SK-MEL-5 (cell line): ENCODE measurements around the gene ZBTB7A. TPM values are rescaled to one million over a fixed set of nuclear protein-coding genes. Genes with fewer than 3 reads are reported as not detected.
A peak's percentile ranks its signal among the peaks of the same experiment; 100 is the strongest.

Source experiments
- DNase-seq: peaks from one replicate; pipeline ENCODE4 v3.0.0-alpha.2; 2016; ENCODE audit warnings: low read depth, low spot score
- in situ Hi-C: cut with HindIII; loops from 2 replicates; pipeline ENCODE4 v1.10.0; 2016; ENCODE audit warnings: low sequenced_read_pairs, high pct_unique_total_duplicates, low pct_unique_long_range_greater_than_20kb
- total RNA-seq: library from RNA; depleted of rRNA; stranded (reverse); fragments of >200 nt; shearing (Covaris generic); gene quantifications from 2 replicates; pipeline ENCODE4 v1.2.3, GENCODE V29; 2014

Gene ZBTB7A
- total RNA-seq, 1 experiment from 2014 or later: 8.2 TPM

DNA sequence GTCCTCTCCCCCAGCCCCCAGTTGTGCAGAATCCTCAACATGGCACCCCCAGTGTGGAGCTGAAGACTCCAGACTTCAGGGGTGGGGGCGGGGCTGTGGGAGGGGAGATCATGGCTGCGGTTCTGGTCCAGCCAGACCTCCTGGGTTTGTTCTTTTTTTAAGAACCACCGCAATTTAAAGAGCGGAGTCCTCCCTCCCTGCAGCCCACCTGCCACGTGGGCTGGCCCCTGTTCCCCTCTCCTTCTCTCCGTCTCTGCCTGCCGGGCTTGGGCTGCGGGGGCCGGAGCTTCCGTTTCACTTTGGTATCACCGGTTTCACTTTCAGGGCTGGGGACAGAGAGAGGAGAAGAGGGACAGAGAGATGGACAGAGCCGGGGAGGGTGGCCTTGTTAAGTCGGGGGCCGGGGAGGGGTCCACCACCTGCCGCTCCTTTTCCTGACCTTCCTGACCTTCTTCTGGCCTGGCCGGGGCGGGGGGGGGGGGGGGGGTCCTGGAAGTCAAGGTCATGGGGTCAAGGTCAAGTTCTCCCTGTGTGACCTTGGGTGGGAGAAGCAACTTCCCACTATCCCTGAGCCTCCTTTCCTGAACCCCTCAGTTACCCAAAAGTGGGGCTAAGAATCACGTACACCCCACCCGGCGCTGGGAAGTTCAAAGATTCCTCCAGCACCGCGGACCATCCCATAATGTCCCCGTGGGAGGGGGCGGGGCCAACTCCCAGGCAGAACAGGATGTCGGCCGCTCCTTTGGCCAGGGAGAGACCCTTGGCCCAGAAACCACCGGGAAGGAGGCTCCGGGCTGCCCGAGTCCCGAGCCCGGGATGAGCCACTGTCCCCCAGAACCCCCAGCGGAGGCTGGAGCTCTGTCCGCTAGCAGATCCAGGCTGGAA lies 11.3 kb upstream of the ZBTB7A start:
- in situ Hi-C loops: no loop called here
- peak; percentile 44 for DNase-seq

DNA sequence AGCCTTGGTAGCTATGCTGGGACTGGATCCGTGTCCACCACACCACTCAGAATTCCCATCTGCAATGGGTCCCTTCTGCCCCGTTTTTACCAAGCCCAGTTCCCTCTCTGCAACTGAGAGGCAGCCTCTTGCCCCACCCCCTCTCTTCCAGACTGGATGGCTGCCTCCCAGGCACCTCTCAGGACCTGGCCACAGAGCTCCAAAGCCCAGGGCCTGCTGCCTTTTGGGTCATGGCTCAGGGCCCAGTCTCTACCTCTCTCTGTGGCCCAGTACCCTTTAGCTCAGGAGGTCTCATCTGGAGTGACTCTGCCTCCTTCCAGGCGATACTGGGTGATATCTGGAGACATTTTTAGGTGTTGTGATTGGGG lies 10.3 kb upstream of the ZBTB7A start:
- DNase-seq: no peak
- in situ Hi-C loops: no loop called here

DNA sequence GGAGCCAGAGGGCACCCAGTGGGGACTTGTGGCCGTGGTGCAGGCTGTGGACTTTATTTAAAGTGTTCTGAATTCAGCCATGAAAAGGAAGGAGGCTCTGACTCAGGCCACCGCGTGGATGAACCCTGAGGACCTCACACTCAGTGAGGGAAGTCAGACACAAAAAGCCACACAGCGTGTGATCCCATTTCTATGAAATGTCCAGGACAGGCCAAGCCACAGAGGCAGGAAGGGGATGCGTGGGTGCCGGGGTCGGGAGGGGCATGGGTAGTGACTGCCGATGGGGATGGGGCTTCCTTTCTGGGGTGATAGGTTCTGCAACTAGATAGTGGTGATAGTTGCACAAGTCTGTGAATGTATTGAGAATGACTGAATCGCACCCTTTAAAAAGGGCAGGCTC lies 8.7 kb upstream of the ZBTB7A start:
- in situ Hi-C loops: no loop called here
- no peak for DNase-seq

DNA sequence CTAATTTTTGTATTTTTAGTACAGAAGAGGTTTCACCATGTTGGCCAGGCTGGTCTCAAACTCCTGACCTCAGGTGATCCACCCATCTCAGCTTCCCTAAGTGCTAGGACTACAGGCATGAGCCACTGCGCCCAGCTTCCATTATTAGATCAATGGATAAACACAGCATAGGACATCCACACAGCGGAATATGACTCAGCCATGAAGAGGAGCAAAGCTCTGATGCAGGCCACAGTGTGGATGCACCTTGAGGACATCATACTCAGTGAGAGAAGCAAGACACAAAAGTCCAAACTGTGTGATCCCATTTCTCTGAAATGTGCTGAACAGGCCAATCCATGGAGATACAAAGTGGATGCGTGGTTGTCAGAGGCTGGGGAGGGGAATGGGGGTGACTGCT lies 4.9 kb upstream of the ZBTB7A start:
- in situ Hi-C loops: no loop called here
- no peak for DNase-seq

DNA sequence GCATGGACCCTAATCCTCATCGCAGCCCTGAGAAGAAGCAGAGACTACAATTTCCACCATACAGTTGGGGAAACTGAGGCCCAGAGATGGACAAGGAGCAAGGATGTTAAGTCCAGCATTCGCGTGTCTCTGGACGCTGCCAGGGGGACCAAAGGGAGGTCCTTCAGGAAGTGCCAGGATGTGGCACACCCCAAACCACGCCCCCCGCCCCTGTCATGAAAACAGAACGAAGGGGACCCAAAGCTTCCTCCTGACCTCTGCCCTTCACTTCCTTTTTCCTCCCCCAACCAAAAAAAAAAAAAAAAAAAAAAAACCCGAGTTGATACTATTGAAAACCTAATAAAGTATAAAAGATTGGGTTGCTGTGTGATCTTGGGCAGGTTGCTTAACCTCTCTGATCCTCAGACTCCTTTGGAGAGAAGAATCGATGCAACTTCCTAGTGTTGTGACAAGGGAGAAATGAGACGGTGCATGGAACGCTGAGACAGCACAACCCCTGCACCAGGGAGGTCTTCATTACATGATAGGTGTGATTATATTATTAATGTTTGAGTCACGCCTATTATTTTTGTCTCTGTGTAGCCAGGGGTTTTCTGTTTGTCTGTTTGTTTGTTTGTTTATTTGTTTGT lies 2.7 kb upstream of the ZBTB7A start:
- in situ Hi-C loops: no loop called here
- no peak for DNase-seq

DNA sequence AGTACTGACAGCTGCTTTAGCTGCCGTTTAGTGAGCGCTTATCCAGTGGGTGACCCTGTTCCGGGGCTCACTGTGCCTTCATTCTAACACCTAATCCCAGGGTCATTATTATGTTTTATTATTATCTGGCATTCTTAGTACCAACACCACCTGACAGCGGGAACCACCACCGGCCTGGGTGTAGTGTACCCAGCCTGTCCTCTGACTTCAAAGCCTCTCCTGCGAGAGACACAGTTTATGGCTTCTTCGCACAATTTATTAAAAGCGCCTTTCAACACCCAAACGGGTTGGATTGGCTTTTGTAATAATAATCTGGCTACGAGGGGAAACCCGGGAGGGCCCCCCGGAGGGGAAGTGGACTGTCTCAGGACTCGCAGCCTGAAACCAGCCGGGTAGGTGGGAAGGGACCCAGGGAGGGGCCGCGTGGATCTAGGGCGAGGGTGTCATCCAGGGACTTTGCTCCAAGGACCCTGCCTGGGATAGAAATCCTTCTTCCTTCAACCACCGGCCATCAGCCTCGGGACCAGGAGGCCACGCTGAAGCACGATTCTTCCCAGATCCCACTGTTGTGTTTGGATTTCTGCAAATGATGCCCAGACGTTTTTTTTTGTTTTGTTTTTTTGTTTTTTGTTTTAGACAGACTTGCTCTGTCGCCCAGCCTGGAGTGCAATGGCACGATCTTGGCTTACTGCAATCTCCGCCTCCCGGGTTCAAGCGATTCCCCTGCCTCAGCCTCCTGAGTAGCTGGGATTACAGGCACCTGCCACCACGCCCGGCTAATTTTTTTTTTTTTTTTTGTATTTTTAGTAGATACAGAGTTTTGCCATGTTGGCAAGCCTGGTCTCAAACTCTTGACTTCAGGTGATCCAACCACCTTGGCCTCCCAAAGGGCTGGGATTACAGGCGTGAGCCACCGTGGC lies 1.6 kb upstream of the ZBTB7A start:
- in situ Hi-C loops: no loop called here

DNA sequence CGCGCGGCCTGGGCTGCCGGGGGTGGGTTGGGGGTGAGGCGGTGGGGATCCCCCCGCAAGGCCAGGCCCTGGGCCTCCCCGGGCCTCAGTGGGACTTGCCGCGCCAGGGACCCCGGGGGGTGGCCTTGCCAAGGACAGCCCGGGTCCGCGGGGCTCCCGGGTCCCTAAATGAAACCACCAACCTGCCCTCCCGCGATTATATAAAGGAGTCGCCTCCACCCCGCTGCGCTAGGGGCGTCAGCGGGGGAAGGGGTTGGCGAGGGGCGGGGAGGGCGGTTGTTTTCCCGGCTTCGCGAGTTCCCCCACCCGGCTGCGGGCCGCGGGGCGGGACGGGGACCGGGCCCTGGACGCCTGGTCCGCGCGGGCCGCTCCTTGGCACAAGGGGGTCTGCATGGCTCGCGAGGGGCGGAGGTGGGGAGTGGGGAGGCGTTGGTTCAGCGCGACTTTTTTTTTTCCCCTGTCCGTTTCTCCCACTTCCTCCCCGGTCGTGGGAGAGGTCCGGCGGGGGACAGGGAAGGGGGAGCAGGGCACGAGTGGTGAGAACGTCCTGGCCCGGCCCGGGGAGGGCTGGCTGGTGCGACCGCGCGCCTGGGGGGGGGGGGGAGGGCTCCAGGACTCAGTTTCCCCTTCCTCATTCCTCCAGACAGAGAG lies 822 bp upstream of the ZBTB7A start:
- DNase-seq: no peak
- in situ Hi-C loops: no loop called here

More for the DNA sequence above, 1.6 kb upstream of the ZBTB7A start:
- DNase-seq: no peak

DNA sequence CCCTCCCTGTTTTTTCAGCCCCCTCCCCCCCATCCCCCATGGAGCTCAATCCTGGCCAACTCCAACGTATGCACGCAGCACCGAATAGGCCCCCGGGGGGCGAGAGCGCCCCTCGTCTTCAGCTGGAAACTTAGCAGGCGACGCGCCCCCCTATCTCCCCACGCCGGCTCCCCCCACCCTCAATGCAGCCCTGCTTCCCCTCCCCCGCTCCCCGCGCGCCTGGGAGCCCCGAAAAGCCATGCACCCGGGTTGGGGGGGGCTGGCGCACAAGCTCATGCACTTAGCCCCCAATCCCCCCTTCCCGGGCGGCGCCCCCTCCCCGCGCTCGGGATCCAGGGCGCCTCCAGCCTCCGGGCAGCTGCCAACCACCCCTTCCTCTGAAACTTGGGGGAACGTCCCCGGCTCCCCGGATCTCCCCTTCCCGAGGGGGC lies 508 bp downstream of the ZBTB7A start:
- in situ Hi-C loops: no loop called here
- DNase-seq: no peak

DNA sequence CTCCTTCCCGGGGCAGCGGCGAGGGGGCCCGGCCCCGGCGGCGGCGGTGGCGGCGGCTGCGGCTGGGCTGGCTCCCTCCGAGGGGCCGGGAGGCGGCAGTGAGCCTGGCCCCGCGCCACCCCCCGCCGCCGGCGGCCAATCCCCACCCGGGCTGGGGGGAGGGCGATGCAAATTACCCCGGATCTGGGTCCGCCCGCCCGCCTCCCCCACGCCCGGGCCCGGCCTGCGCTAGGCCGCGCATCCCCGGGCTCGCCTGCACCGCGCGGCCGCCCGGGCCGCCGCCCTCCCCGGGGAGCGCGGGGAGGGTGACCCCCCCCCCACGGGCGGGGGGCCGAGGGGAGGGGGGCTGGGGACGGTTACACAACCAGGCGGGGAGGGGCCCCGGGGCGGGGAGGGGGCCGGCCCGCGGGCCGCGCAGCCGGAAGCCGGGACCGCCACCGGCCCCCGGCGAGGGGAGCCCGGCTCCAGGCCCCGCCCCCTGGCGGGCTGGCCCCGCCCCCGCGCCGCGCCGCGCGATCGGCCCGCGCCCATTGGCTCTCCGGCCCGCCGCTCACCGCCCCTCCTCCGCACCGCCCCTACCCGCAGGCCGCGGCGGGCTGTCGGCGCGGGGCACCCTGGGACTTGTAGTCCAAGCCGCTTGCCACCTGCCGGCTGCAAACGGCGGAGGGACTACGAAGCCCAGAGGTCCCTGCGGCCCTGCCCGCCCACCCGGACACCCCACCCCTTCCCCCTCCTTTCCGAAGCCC lies 1.1 kb downstream of the ZBTB7A start:
- peak; percentile 91 for DNase-seq

DNA sequence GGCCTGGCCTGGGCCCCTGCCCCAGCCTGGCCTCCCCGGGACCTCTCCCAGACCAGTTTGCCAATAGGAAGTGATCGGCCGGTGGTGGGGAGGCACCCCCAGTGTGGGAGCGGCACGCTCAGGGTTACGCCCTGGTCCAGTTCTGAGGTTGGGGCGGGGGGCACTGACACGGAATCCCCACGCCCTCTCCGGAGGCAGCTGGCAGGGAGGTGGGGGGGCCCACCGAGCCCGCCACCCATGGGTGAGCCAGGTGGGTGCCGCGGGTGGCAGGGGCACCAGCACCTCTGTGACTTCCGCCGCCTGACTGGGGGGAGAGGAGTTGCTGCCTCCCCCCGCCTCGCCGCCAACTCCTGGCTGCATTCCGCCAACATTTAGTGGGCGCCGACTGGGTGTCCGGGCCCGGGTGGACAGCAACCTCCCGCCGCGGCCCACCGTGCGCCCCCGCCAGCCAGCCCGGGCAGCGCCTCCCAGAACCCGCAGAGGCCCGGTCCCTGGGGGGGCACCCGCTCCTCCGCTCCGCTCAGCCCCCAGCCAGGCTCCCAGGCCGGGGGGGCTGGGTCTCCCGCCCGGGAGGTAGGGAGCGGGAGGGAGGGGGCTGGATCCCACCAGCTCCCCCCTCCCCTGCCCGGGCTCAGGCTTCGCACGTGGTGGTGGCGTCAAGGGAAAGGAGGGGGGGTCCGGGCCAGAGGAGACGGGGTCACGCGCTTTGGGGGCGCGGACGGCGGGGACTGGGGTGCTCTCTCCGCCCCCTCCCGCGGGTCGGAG lies 2.0 kb downstream of the ZBTB7A start:
- DNase-seq: no peak
- in situ Hi-C loops: no loop called here

More for the DNA sequence above, 1.1 kb downstream of the ZBTB7A start:
- in situ Hi-C loops: no loop called here

DNA sequence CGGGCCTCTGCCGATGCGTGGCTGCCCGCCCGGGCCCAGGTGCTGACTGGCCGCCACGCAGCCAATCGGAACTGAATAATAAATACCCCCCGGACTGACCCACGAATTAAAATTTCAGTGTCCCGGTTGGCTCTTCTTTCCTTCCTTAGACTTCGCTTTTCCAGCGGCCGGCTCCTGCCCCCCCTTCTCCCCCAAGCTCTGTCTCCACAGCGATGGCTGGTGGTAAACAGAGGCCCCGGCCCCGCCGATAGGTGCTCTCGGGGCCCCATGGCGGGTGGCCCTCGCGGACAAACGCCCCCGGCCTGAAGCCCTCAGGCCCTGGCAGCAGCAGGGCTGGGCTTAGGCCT lies 2.6 kb downstream of the ZBTB7A start:
- in situ Hi-C loops: no loop called here
- DNase-seq: no peak

DNA sequence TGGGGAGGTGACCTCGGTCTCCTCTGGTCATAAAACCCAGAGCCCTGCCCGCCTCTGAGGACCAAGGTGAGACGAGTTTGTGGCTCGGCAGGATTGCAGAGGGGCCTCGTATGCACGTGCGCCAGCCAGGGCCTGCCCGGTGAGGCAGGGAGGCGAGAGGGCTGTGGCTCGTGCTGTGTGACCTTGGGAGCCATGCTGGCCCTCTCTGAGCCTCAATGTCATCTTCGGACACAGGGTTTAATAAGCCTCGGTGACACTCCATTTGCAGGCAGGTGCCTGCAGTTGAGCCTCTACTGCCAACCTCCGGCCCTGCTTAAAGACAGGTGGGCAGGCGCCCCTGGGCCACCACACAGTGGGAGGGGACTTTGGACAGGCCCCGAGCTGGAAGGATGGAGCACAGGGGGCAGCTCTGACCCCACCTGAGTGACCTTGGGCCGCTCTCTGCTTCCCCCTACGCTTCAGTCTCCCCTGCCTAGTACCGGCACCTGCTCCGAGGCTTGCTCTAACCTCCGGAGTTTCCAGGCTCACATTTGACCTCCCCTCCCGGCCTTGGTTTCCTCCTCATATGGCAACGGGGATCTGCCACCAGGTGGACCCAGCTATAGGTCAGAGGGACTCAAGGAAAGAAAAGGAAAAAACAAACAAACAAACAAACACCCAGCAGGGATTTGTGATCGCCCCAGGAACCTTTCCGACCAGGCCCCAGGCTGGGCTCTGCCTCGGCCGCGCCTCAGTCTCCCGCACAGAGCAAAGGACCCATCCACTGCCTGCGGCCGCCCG lies 3.1 kb downstream of the ZBTB7A start:
- in situ Hi-C loops: no loop called here
- no peak for DNase-seq

DNA sequence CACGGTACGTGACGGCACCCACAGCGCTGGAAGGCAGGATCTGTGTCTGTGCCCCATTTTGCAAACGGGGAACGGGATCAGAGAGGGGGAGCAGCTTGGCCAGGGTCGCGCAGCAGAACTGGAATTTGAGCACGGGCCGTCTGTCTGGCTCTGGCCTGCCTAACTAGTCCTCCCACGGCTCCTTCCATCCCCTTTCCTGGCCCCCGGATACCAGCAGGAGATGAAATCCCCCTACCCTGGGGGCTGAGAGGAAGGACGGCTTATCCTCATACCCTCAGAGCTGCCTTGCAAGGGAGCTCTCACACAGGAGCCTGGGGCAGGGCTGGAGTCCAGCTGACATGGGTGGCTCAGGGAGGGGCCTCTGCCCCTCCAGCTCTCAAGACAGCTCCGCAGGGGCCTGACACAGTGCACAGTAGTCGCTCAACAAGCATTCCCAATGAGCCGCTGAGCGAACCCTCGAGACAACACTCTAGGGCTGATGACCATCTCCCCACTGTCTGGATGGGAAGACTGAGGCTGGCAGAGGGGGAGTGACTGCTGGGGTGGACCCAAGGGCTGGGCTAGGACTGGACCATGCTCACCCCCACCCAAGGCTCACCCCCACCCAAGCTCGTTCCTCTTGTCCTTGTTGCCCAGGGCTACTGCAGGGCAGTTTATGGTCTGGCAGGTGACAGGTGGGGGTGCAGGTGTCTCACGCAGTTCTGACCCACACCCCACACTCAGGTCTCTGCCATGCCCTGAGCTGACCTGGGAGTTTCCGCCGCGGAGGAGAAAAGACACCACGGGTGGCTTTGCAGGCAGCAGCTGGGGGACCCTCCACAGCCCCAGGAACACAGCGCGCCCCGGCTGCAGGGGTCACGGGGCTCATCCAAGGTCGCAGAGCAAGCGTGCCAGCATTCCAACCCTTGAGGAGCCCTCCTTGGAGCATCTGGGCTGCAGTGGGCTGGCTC lies 4.0 kb downstream of the ZBTB7A start:
- DNase-seq: no peak
- in situ Hi-C loops: no loop called here

DNA sequence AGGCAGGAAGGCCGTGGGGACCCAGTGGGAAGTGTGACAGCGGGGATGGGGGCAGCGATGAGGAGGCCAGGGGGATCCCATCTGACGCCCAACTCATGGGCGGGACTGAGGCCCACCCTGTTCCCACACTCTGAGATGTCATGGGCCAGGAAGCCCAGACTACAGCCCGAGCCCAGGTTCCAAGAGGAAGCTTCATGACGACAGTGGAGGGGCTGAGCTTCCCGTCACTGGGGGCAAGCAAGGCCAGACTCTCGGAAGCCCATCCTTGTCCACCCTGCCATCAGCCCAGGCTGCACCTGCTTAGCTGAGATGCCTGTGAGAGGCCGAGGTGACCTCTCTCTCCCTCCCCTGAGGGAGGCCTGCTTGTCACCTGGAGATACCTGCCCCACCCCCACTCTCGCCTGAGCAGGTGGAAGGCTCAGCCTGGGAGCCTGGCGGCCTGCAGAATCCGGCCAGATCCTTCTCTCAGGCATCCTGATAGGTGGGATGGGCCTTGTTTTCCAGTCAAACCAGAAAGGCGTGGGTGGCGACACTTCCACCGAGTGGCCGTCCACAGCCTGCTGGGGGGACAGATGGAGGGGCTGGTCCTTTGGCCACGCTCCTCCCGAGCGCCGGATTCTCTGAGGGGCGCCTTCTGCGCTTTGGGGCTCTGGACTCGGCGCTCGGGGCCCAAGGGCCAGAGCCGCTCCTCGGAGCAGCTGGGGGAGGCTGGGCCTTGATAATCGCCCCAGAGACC lies 4.8 kb downstream of the ZBTB7A start:
- DNase-seq: no peak
- in situ Hi-C loops: no loop called here
